Measurements from ENCODE around the gene SAMD14. TPM values are rescaled to one million over a fixed set of nuclear protein-coding genes. Genes with fewer than 3 reads are reported as not detected.

SAMD14 gene
- total RNA-seq = under 1 TPM in 2 of 5 experiments, not detected in 3; 0.70 to 0.78 TPM
- polyA plus RNA-seq = not detected
- 1.2 reads per million for total RNA-seq

GRCh38 chr17:50129728-50130558 is at the start of gene SAMD14:
Gene SAMD14 (minus strand): TSS chr17:50130160. CDS start chr17:50124959, 5,201 bp downstream.
- Histone ChIP-seq H3K9me3 (ENCODE audit: control insufficient read depth in 2 of 3, low read length in 3 of 3) (no peaks in the 10 kb centered on the region), H3K4me1 (ENCODE audit: control insufficient read depth in 2 of 2, insufficient read depth in 2 of 2, low read length in 2 of 2) (peaks cover 8 to 12% of the 10 kb centered on the region in 2 donors), H3K27me3 (ENCODE audit: control insufficient read depth in 2 of 2, insufficient read depth in 2 of 2, low read length in 2 of 2) (peaks cover 0 to 4% of the 10 kb centered on the region in 2 donors), H3K4me3 (ENCODE audit: low read length) (peak within 1 kb of the TSS; percentile 46), H3K36me3 (ENCODE audit: control insufficient read depth in 2 of 3, insufficient read depth in 3 of 3, low read length in 3 of 3) (peaks cover 0 to 11% (median 0%) of the 10 kb centered on the region in 3 experiments), H3K27ac (ENCODE audit: low read depth, low read length) (no peak within 1 kb of the TSS)
- H3K36me3 Mint-ChIP-seq = peaks cover 0 to 9% (median 0%) of the 10 kb centered on the region in 5 donors
- H3K4me3 Mint-ChIP-seq = peak within 1 kb of the TSS; percentile 73 to 87 (median 80)
- DNase-seq = peak in 8 of 9 donors; percentile 46 to 66 (median 54)
- peak; percentile 79 for ATAC-seq
- peak within 1 kb of the TSS in 8 of 9 donors; percentile 24 to 92 (median 68) for H3K27ac Mint-ChIP-seq
- intact Hi-C loops (cut with micrococcal nuclease) = no loop called here
- H3K27me3 Mint-ChIP-seq = peaks cover 5 to 39% (median 10%) of the 10 kb centered on the region in 5 donors
- ChIA-PET POLR2A (interaction anchor here (0.6 to 1.6 kb wide), 2 partner anchors 13 to 28 kb away, joined by 3 to 5 read pairs; no protein-coding TSS in a partner anchor), CTCF (interaction anchor here (1.3 to 1.4 kb wide), 2 partner anchors 9 to 70 kb away, joined by 3 to 4 read pairs; no protein-coding TSS in a partner anchor)
- peaks cover 0 to 7% (median 0%) of the 10 kb centered on the region in 11 donors for H3K9me3 Mint-ChIP-seq
- H3K4me1 Mint-ChIP-seq = peaks cover 19 to 39% (median 24%) of the 10 kb centered on the region in 7 donors

DNA sequence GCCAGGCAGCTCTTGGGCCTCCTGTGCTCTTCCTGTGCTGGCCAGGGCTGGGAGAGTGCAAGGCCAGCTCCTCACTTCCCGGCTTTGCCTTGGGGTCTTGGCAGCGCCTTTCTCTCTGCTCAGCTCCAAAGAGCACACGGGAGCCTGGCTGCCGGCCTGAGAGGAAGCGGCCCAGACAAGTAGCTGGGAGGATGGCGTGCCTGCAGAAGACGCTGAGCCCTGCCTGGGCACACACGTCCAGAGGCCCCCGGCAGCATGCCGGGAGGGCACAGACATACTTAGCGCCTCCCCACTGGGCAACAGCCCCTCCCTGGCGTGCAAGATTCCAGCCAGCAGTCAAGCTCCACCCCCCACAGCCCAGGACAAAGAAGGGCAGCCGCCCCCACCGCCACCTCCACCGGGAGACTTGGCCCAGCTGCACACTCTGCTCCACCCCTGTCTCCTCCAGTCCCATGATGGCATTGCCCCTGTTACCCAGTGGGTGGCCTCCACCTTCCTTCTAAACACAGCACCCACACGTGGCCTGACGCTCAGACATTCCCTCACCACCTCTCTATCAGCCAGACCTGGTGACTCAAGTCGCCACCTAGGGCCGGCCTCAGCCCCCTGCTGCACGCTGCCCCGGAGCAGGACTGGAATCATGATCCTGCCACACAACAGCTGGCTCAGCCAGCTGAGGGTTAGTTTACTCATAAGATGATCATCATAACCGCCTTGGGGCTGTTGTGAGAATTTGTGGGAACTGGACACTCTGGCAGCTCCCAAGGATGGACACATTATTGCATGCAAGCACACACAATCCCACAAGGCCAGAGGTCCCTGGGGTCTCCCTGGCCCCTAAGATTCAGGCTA is 48.2 kb upstream of the SAMD14 start:
- Histone ChIP-seq H3K4me1 (ENCODE audit: control insufficient read depth in 2 of 2, insufficient read depth in 2 of 2, low read length in 2 of 2) (peaks cover 0 to 4% of the 10 kb centered on the region in 2 donors), H3K9me3 (ENCODE audit: control insufficient read depth in 2 of 3, low read length in 3 of 3) (no peaks in the 10 kb centered on the region), H3K27me3 (ENCODE audit: control insufficient read depth in 2 of 2, insufficient read depth in 2 of 2, low read length in 2 of 2) (no peaks in the 10 kb centered on the region), H3K36me3 (ENCODE audit: control insufficient read depth in 2 of 3, insufficient read depth in 3 of 3, low read length in 3 of 3) (no peaks in the 10 kb centered on the region), H3K27ac (ENCODE audit: low read depth, low read length) (no peak overlapping the region), H3K4me3 (ENCODE audit: low read length) (no peak overlapping the region)
- peak; percentile 91 for ATAC-seq
- Mint-ChIP-seq H3K27ac (peak overlapping the region in 5 of 9 donors; percentile 38 to 91 (median 48)), H3K36me3 (no peaks in the 10 kb centered on the region), H3K9me3 (peaks cover 0 to 1% (median 0%) of the 10 kb centered on the region in 11 donors), H3K4me3 (peak overlapping the region in 9 of 10 donors; percentile 33 to 83 (median 73)), H3K27me3 (no peaks in the 10 kb centered on the region), H3K4me1 (peaks cover 13 to 24% (median 20%) of the 10 kb centered on the region in 7 donors)
- CTCF ChIA-PET = interaction anchor here (0.6 to 2.1 kb wide), 9 partner anchors 9 to 201 kb away, joined by 3 to 7 read pairs (median 4); no protein-coding TSS in a partner anchor
- DNase-seq = peak in 7 of 9 donors; percentile 23 to 47 (median 29)
- intact Hi-C loops (cut with micrococcal nuclease) = loop anchor here in 1 of 2 donors (1.0 kb wide), 2 partner anchors 38 to 84 kb away; no protein-coding TSS in a partner anchor
- POLR2A ChIA-PET = interaction anchor here (0.9 to 1.2 kb wide), 2 partner anchors 9 to 30 kb away, joined by 3 read pairs; no protein-coding TSS in a partner anchor

DNA sequence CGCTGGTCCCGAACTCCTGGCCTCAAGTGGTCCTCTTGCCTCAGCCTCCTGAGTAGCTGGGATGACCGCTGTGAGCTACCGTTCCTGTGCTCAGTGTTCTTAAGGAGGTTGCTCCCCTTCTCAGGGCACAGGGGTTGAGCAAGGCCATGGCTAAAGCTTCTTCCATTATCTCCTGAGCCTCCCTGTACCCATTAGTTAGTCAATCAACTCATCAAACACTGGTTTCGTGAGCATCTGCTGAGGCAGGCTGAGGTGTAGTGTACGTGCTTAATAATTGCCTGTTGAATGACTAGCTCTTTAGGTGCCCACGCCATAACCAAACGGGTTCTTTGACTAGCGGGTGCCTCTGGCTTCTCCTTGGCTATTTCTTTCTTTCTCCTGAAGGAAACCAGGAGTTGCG is 47.5 kb upstream of the SAMD14 start:
- no peaks in the 10 kb centered on the region for H3K27me3 Mint-ChIP-seq
- peak in 1 of 9 donors; percentile 1 for DNase-seq

DNA sequence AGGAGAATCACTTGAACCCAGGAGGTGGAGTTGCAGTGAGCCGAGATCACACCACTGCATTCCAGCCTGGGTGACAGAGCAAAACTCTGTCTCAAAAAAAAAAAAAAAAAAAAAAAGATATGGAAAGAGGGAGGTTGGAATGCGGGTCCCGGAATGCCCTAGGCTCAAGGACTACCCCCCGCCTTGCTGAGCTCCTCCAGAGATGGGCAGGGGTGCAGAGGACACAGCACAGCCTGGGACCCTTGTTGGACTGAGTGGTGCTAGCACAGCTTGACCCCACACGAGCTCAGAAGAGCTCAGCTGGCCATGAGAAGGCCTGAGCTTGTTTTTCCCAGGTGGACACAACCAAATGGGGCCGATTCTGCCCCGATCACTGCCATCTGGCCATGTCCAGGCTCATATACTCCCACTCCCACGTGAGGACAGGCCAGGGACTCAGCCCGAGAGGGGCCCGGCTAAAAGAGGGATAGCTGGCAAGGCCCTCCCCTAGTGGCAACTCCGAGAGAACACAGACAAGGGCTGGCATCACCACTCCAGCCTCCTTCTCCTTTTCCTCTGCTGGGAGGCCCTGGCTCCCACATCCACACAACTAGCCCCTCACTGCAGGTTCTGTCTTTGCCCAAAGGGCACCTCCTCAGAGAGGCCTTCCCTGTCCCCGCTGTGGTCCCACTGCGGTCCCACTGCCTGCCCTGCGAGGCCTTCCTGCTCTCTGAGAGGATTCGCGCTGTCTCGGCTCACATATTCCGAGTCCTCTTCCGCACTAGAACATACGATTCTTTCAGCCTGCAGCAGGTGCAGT is 46.8 kb upstream of the SAMD14 start:
- DNase-seq (peak in 1 of 9 donors; percentile 0), ATAC-seq (no peak)
- Mint-ChIP-seq H3K4me1 (peaks cover 7 to 20% (median 14%) of the 10 kb centered on the region in 7 donors), H3K4me3 (no peak overlapping the region), H3K36me3 (no peaks in the 10 kb centered on the region), H3K27ac (no peak overlapping the region), H3K9me3 (peaks cover 0 to 1% (median 0%) of the 10 kb centered on the region in 11 donors), H3K27me3 (no peaks in the 10 kb centered on the region)
- Histone ChIP-seq H3K27ac (ENCODE audit: low read depth, low read length) (no peak overlapping the region), H3K4me1 (ENCODE audit: control insufficient read depth in 2 of 2, insufficient read depth in 2 of 2, low read length in 2 of 2) (peaks cover 0 to 4% of the 10 kb centered on the region in 2 donors), H3K27me3 (ENCODE audit: control insufficient read depth in 2 of 2, insufficient read depth in 2 of 2, low read length in 2 of 2) (no peaks in the 10 kb centered on the region), H3K36me3 (ENCODE audit: control insufficient read depth in 2 of 3, insufficient read depth in 3 of 3, low read length in 3 of 3) (no peaks in the 10 kb centered on the region), H3K9me3 (ENCODE audit: control insufficient read depth in 2 of 3, low read length in 3 of 3) (no peaks in the 10 kb centered on the region), H3K4me3 (ENCODE audit: low read length) (no peak overlapping the region)
- POLR2A ChIA-PET = interaction anchor here (0.9 kb wide), 1 partner anchor 28 kb away, joined by 3 read pairs; no protein-coding TSS in a partner anchor
- intact Hi-C loops (cut with micrococcal nuclease) = no loop called here
- CTCF ChIA-PET = interaction anchor here (0.7 to 1.8 kb wide), 5 partner anchors 8 to 83 kb away, joined by 3 to 7 read pairs (median 5); no protein-coding TSS in a partner anchor

More for the DNA sequence above, 47.5 kb upstream of the SAMD14 start:
- CTCF ChIA-PET = interaction anchor here (0.6 to 1.8 kb wide), 9 partner anchors 8 to 202 kb away, joined by 3 to 7 read pairs (median 3); no protein-coding TSS in a partner anchor
- H3K27me3 ChIP-seq (ENCODE audit: control insufficient read depth in 2 of 2, insufficient read depth in 2 of 2, low read length in 2 of 2) = no peaks in the 10 kb centered on the region
- H3K36me3 Mint-ChIP-seq = no peaks in the 10 kb centered on the region
- intact Hi-C loops (cut with micrococcal nuclease) = no loop called here
- no peak overlapping the region for H3K27ac Mint-ChIP-seq
- H3K4me3 ChIP-seq (ENCODE audit: low read length) = no peak overlapping the region
- ATAC-seq = no peak
- H3K9me3 ChIP-seq (ENCODE audit: control insufficient read depth in 2 of 3, low read length in 3 of 3) = no peaks in the 10 kb centered on the region
- H3K4me1 ChIP-seq (ENCODE audit: control insufficient read depth in 2 of 2, insufficient read depth in 2 of 2, low read length in 2 of 2) = peaks cover 0 to 4% of the 10 kb centered on the region in 2 donors
- peaks cover 0 to 1% (median 0%) of the 10 kb centered on the region in 11 donors for H3K9me3 Mint-ChIP-seq
- no peak overlapping the region for H3K4me3 Mint-ChIP-seq
- POLR2A ChIA-PET = interaction anchor here (0.9 to 1.2 kb wide), 2 partner anchors 8 to 29 kb away, joined by 3 read pairs; no protein-coding TSS in a partner anchor
- no peak overlapping the region for H3K27ac ChIP-seq (ENCODE audit: low read depth, low read length)
- H3K36me3 ChIP-seq (ENCODE audit: control insufficient read depth in 2 of 3, insufficient read depth in 3 of 3, low read length in 3 of 3) = no peaks in the 10 kb centered on the region
- peaks cover 7 to 20% (median 15%) of the 10 kb centered on the region in 7 donors for H3K4me1 Mint-ChIP-seq

DNA sequence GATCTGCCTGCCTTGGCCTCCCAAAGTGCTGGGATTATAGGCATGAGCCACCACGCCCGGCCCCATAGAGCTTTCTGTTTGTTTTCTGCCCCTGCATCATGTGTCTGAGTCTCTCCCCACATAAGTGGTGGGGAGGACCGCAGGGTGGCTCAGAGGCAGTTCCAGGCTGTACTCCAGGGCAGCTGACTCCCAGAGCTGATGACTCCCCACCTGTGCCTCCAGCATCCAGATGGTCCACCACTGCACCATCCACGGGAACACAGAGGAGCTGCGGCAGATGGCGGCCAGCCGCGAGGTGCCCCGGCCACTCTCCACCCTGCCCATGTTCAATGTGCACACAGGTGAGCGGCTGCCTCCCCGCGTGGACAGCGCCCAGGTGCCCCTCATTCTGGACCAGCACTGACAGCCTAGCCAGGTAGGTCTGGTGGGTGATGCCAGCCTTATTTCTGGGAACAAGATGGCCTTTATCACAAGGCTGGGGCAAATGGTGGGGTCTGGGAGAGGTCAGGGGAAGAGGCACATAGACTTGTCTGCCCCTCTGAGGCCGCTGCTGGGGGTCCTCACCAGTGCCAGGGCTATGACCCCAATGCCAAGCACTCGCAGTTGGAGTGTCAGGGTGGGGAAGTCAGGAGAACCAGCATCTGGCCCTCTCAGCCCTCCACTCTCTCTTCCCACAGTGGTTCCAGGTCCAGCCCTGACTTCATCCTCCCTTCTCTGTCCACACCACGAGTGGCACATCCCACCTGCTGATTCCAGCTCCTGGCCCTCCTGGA is 45.3 kb upstream of the SAMD14 start:
- Histone ChIP-seq H3K27ac (ENCODE audit: low read depth, low read length) (no peak overlapping the region), H3K27me3 (ENCODE audit: control insufficient read depth in 2 of 2, insufficient read depth in 2 of 2, low read length in 2 of 2) (no peaks in the 10 kb centered on the region), H3K4me3 (ENCODE audit: low read length) (no peak overlapping the region), H3K36me3 (ENCODE audit: control insufficient read depth in 2 of 3, insufficient read depth in 3 of 3, low read length in 3 of 3) (no peaks in the 10 kb centered on the region), H3K4me1 (ENCODE audit: control insufficient read depth in 2 of 2, insufficient read depth in 2 of 2, low read length in 2 of 2) (peaks cover 0 to 4% of the 10 kb centered on the region in 2 donors), H3K9me3 (ENCODE audit: control insufficient read depth in 2 of 3, low read length in 3 of 3) (no peaks in the 10 kb centered on the region)
- Mint-ChIP-seq H3K4me1 (peaks cover 7 to 20% (median 15%) of the 10 kb centered on the region in 7 donors), H3K27me3 (no peaks in the 10 kb centered on the region), H3K9me3 (peaks cover 0 to 1% (median 0%) of the 10 kb centered on the region in 11 donors), H3K27ac (no peak overlapping the region), H3K36me3 (no peaks in the 10 kb centered on the region), H3K4me3 (no peak overlapping the region)
- ChIA-PET POLR2A (no interaction called here), CTCF (interaction anchor here (0.9 to 2.0 kb wide), 2 partner anchors 10 to 16 kb away, joined by 3 to 7 read pairs; partner anchors contain the start of gene SGCA)
- DNase-seq (peak in 1 of 9 donors; percentile 5), ATAC-seq (no peak)
- intact Hi-C loops (cut with micrococcal nuclease) = no loop called here

Measured in naive thymus-derived CD4-positive, alpha-beta T cell (primary cell).